ENCODE measurements around the gene CIB4.

- no peak for TF ChIP-seq CTCF (IDR thresholded peaks at IDR 0.05)
- no peak for TF ChIP-seq EZH2 (IDR thresholded peaks at IDR 0.05; ENCODE audit: borderline replicate concordance, insufficient read depth, low read depth, low read length, poor library complexity, severe bottlenecking)
Observed at GRCh38 chr2:26620031-26620605, 21.0 kb downstream of the CIB4 start.

All from B cell (primary cell).